GM21390 (cell line): ENCODE data around the gene EPB42.
"Not testable (repeated sequence)": the region's sequence is repeated elsewhere in the genome, so short reads cannot be mapped to it uniquely, and the experiment has no call there.

Experiments used
- ATAC-seq: cut with Tn5 transposase; IDR thresholded peaks from one replicate; pipeline ENCODE4 v1.9.1; 2021; ENCODE audit not compliant: unreplicated experiment

The EPB42 gene

GRCh38 chr15:43187544-43188155 is 33.2 kb downstream of the EPB42 start:
- ATAC-seq, result no peak

- ATAC-seq, result no peak
Measured at GRCh38 chr15:43186003-43186353, 34.8 kb downstream of the EPB42 start.

- peak; percentile 92 for ATAC-seq
Measured at GRCh38 chr15:43185157-43186002, 35.4 kb downstream of the EPB42 start, which contains the start of gene CCNDBP1. CCNDBP1 (plus strand) TSS chr15:43185403; CDS start chr15:43185499, 96 bp downstream.

DNA sequence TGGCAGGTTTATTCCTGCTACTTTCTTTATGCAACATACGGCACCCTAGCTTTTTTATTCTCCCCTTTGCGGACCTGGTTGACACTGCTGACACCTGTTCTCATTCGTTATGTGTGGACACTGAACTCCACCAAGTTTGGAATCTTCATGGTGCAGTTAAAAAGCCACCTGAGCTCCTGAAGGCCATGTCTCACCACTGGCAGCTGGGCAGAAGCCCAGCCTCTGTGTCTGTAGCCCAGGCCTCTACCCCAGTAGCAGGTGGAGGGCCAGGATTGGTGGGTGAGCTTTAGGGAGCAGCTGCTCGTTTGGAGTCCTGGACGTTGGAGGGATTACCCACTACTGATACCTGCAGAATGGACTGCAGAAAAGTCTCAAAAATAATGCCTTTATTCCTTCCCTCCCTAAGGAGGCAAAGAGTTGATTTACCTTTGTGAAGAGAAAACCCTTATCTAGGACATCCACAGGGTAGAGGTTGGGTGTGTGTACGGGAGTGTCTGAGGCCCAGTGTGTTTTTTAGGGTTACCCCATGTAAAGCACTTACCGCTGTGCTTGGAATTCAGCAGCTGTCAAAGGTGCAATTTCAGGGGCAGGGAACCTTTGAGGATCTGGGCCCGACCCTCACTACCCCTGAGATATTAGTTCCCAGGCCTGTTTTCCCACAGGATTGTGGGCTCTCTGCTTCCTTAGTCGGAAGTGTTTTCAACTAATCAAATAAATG is 36.3 kb downstream of the EPB42 start:
- ATAC-seq, result no peak

GRCh38 chr15:43183270-43183669 is 37.5 kb downstream of the EPB42 start:
- no peak for ATAC-seq

- not testable (repeated sequence) for ATAC-seq
Measured at GRCh38 chr15:43177147-43177546, 43.7 kb downstream of the EPB42 start.

DNA sequence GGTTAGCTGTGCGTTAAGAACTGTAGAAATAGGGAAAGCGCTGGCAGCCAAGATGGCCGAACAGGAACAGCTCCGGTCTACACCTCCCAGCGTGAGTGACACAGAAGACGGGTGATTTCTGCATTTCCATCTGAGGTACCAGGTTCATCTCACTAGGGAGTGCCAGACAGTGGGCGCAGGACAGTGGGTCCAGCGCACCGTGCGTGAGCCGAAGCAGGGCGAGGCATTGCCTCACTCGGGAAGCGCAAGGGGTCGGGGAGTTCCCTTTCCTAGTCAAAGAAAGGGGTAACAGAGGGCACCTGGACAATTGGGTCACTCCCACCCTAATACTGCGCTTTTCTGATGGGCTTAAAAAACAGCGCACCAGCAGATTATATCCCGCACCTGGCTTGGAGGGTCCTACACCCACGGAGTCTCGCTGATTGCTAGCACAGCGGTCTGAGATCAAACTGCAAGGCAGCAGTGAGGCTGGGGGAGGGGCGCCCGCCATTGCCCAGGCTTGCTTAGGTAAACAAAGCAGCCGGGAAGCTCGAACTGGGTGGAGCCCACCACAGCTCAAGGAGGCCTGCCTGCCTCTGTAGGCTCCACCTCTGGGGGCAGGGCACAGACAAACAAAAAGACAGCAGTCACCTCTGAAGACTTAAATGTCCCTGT is 45.0 kb downstream of the EPB42 start:
- not testable (repeated sequence) for ATAC-seq

- ATAC-seq, result no peak
Measured at GRCh38 chr15:43169888-43170287, 50.9 kb downstream of the EPB42 start.

DNA sequence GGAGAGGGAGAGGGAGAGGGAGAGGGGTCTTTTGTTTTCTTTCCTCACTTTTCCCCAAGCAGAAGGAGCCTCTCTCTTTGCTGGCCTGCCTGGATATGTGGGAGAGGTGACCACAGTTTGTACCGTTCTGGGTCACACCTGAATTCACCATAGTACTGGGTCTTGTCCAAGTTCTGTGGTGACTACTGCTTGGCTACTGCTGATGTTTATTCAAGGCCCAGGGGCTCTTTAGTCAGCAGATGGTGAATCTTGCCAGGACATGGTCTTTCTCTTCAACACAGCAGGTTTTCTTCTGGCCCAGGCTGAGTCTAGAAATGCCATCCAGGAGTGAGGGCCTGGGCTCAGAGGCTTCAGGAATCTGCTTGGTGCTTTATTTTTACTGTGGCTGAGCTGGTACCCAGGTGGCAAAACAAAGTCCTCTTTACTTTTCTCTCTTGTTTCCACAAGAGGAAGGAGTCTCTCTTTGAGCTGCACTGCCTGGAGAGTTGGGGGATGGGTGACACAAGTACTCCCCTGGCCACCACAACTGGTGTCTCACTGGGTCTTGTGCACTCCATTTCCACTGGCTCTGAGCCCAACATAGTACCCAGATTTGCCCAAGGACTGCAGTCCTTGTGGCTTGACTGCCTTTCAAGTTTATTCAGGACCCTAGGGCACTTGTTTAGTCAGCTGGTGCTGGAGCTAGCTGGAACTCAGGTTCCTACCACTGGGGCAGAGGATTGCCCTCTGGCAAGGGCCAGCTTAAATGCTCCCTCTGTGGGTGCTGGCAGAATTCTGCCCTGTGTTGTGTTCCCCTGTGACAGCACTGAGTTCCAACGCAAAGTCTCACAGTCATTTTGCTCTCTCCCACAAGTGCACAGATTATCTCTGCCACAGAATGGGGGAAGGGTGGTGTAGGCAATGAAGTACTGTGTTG is 52.4 kb downstream of the EPB42 start:
- no peak for ATAC-seq

DNA sequence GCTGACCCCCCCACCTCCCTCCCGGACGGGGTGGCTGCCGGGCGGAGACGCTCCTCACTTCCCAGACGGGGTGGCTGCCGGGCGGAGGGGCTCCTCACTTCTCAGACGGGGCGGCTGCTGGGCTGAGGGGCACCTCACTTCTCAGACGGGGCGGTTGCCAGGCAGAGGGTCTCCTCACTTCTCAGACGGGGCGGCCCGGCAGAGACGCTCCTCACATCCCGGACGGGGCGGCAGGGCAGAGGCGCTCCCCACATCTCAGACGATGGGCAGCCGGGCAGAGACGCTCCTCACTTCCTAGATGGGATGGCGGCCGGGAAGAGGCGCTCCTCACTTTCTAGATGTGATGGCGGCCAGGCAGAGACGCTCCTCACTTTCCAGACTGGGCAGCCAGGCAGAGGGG is 53.6 kb downstream of the EPB42 start:
- not testable (repeated sequence) for ATAC-seq

GRCh38 chr15:43165801-43166325 is 55.0 kb downstream of the EPB42 start:
- no peak for ATAC-seq

DNA sequence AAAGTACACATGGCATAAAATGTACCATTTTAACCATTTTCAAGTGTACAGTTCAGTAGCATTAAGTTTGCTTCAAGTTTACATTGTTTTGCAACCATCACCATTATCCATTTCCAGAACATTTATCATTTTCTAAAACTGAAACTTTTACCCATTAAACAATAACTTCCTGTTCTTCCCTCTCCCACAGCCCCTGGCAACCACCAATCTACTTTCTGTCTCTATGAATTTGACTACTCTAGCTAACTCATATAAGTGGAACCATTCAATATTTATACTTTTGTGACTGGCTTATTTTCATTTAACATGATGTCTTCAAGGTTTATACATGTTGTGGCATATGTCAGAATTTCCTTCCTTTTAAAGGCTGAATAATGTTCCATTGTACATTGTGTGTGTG is 67.5 kb downstream of the EPB42 start:
- ATAC-seq, result no peak

- ATAC-seq, result no peak
Measured at GRCh38 chr15:43151688-43152087, 69.1 kb downstream of the EPB42 start.

- no peak for ATAC-seq
Measured at GRCh38 chr15:43150191-43150929, 70.5 kb downstream of the EPB42 start.
